ENCODE data around the gene PBX1.

GRCh38 chr1:164667001-164667400 is 108.0 kb downstream of the PBX1 start:
- no peak for TF ChIP-seq CTCF (IDR thresholded peaks at IDR 0.05)
- TF ChIP-seq POLR2A (IDR thresholded peaks at IDR 0.05): no peak
- TF ChIP-seq POLR2AphosphoS5 (IDR thresholded peaks at IDR 0.05): no peak
